PC-3 (cell line): Measurements from ENCODE around the gene SDF2.

ENCODE experiments used
- EZH2phosphoT487 ChIP-seq: fragments of 300-600 bp; sonication (generic); IDR thresholded peaks from 2 replicates; pipeline ENCODE4 v1.6.1; 2018; ENCODE audit warnings: mild to moderate bottlenecking, antibody characterized with exemption, low read length, borderline replicate concordance
- TF ChIP-seq, protein P1 (sequence below): fragments of 300-600 bp; sonication (generic); conservative IDR thresholded peaks from 2 replicates; pipeline ENCODE4 v1.5.1; 2017; ENCODE audit warnings: antibody characterized with exemption, low read depth, mild to moderate bottlenecking, low read length

DNA sequence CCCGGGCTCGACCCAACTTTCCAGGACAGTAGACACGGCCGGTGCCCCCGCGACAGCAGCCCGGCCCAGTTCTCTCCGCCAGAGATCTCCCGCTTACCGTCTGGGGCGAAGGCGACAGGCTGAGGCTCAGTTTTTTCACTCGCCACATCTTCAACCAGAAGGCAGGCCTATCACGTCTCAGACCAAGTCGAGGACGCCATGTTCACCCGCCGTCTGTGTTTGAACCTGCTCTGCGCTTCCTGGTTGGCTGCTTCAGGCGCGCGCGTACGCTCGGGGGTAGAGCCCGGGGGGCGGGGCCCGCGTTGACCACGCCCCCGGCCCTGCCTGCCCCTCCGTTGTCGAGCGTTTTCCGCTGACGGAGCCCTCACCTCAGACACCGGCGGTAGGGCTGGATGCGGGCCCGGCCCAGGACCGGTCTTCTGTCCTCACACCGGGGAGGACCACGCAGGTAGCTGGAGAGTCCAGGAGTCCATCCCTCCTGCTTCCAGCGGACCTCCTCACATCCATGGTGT lies 62.9 kb downstream of the SDF2 start, which contains the start of gene SPAG5:
- TF ChIP-seq, protein P1, sequence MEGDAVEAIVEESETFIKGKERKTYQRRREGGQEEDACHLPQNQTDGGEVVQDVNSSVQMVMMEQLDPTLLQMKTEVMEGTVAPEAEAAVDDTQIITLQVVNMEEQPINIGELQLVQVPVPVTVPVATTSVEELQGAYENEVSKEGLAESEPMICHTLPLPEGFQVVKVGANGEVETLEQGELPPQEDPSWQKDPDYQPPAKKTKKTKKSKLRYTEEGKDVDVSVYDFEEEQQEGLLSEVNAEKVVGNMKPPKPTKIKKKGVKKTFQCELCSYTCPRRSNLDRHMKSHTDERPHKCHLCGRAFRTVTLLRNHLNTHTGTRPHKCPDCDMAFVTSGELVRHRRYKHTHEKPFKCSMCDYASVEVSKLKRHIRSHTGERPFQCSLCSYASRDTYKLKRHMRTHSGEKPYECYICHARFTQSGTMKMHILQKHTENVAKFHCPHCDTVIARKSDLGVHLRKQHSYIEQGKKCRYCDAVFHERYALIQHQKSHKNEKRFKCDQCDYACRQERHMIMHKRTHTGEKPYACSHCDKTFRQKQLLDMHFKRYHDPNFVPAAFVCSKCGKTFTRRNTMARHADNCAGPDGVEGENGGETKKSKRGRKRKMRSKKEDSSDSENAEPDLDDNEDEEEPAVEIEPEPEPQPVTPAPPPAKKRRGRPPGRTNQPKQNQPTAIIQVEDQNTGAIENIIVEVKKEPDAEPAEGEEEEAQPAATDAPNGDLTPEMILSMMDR = no peak
- TF ChIP-seq EZH2phosphoT487 = no peak
